Keratinocyte (primary cell): ENCODE measurements around the gene SRRD. TPM values are rescaled to one million over a fixed set of nuclear protein-coding genes. Genes with fewer than 3 reads are reported as not detected.

Source experiments
- DNase-seq: peaks from one replicate; pipeline ENCODE4 v3.0.0-alpha.2; 2011; ENCODE audit warnings: low read depth, missing footprints, low spot score
- FAIRE-seq: peaks from 2 replicates; lab custom pipeline; 2011; peaks lifted over from hg19 to GRCh38; lab: Jason Lieb, UNC
- H2AFZ ChIP-seq: 2 replicates; pipeline ENCODE4 v1.6.0; 2012; ENCODE audit warnings: low read length, control low read depth, inconsistent platforms; ENCODE audit not compliant: control insufficient read depth
- H3K27ac ChIP-seq: 2 replicates; pipeline ENCODE4 v1.5.1; 2011; ENCODE audit warnings: low read length; ENCODE audit not compliant: control insufficient read depth, insufficient read depth
- H3K27me3 ChIP-seq: 3 replicates; pipeline ENCODE4 v1.6.0; 2011; ENCODE audit warnings: low read length; ENCODE audit not compliant: control insufficient read depth, insufficient read depth; ENCODE audit errors: extremely low read depth
- H3K36me3 ChIP-seq, 2 experiments: 2 replicates in 1 of 2; 3 replicates in 1 of 2; pipeline ENCODE4 v1.5.1; 2011; ENCODE audit warnings: low read length in 2 of 2, mild to moderate bottlenecking in 1 of 2; ENCODE audit not compliant: control insufficient read depth in 2 of 2, insufficient read depth in 2 of 2; ENCODE audit errors: extremely low read depth in 1 of 2
- H3K4me1 ChIP-seq: 3 replicates; pipeline ENCODE4 v1.5.1; 2011; ENCODE audit warnings: low read length; ENCODE audit not compliant: control insufficient read depth, insufficient read depth; ENCODE audit errors: extremely low read depth
- H3K4me2 ChIP-seq: 3 replicates; pipeline ENCODE4 v1.6.0; 2011; ENCODE audit warnings: low read depth, low read length; ENCODE audit not compliant: control insufficient read depth, insufficient read depth; ENCODE audit errors: extremely low read depth
- H3K4me3 ChIP-seq, 3 experiments: fragments of 200-600 bp in 1 of 3; sonication (generic) in 1 of 3; 2 replicates in 2 of 3; 3 replicates in 1 of 3; pipeline ENCODE4 v1.5.1; 2011 to 2016; ENCODE audit warnings: low read length in 3 of 3, mild to moderate bottlenecking in 3 of 3, control low read depth in 2 of 3, inconsistent platforms in 1 of 3, low read depth in 1 of 3, mixed read lengths in 1 of 3, mixed run types in 1 of 3, moderate library complexity in 1 of 3; ENCODE audit not compliant: control insufficient read depth in 2 of 3, insufficient read depth in 2 of 3; ENCODE audit errors: extremely low read depth in 1 of 3
- H3K79me2 ChIP-seq: 2 replicates; pipeline ENCODE4 v1.6.0; 2012; ENCODE audit warnings: low read length; ENCODE audit not compliant: control insufficient read depth, insufficient read depth
- H3K9ac ChIP-seq: 3 replicates; pipeline ENCODE4 v1.6.0; 2011; ENCODE audit warnings: low read length; ENCODE audit not compliant: control insufficient read depth, insufficient read depth; ENCODE audit errors: extremely low read depth
- H3K9me1 ChIP-seq: 3 replicates; pipeline ENCODE4 v1.6.0; 2011; ENCODE audit warnings: low read length; ENCODE audit not compliant: control insufficient read depth, insufficient read depth; ENCODE audit errors: extremely low read depth
- H3K9me3 ChIP-seq: 2 replicates; pipeline ENCODE4 v1.5.1; 2012; ENCODE audit warnings: low read depth, low read length; ENCODE audit not compliant: control insufficient read depth
- H4K20me1 ChIP-seq: 3 replicates; pipeline ENCODE4 v1.6.0; 2011; ENCODE audit warnings: low read length; ENCODE audit not compliant: control insufficient read depth, insufficient read depth; ENCODE audit errors: extremely low read depth
- CTCF ChIP-seq, 3 experiments: IDR thresholded peaks in 1 of 3; conservative IDR thresholded peaks in 1 of 3; optimal IDR thresholded peaks in 1 of 3; 2 replicates in 2 of 3; 3 replicates in 1 of 3; pipeline versions ENCODE3 to v1.5.1; 2011; ENCODE audit warnings: low read length in 3 of 3, mild to moderate bottlenecking in 3 of 3, moderate library complexity in 2 of 3, control low read depth in 1 of 3, inconsistent platforms in 1 of 3; ENCODE audit not compliant: insufficient read depth in 2 of 3; ENCODE audit errors: extremely low read depth in 1 of 3
- EZH2 ChIP-seq: IDR thresholded peaks from one replicate; pipeline ENCODE4 v1.6.1; 2012; ENCODE audit warnings: inconsistent platforms, mild to moderate bottlenecking, low read length, moderate library complexity
- dilution Hi-C: fragments of 300-500 bp; cut with MboI; formaldehyde crosslinking; loops from one replicate; pipeline ENCODE4 v1.7.0; 2020; ENCODE audit warnings: low sequenced_read_pairs; ENCODE audit not compliant: extremely low pct_ligation_motif_present
- polyA plus RNA-seq, 5 experiments: library from polyadenylated mRNA; depleted of rRNA in 3 of 5; stranded (reverse) in 3 of 5; stranded (forward) in 1 of 5; unstranded in 1 of 5; fragments of >200 nt; gene quantifications; 1 replicate in 1 of 5; 2 replicates in 3 of 5; 3 replicates in 1 of 5; pipeline versions ENCODE4 v1.2.1 to v1.2.3, GENCODE V29; 2011 to 2012; ENCODE audit warnings: missing spikeins in 2 of 5, low read depth in 1 of 5, low replicate concordance in 1 of 5

Gene SRRD
- polyA plus RNA-seq, 1 donor (not counting 4 experiments of a cell fraction or from before 2014, with no cell fraction given) = 45.0 TPM

- H3K4me2 ChIP-seq = peak overlapping the region; percentile 47
- H3K36me3 ChIP-seq = peaks cover 12 to 70% of the 10 kb centered on the region in 2 experiments
- TF ChIP-seq EZH2 = no peak
- no peak for TF ChIP-seq CTCF (optimal IDR thresholded peaks at IDR 0.05 in 1 of 3, IDR thresholded peaks at IDR 0.05 in 1 of 3, conservative IDR thresholded peaks at IDR 0.05 in 1 of 3; ENCODE audit: extremely low read depth in 1 of 3, insufficient read depth in 2 of 3, low read length in 3 of 3)
- no peaks in the 10 kb centered on the region for H3K79me2 ChIP-seq
- no peak overlapping the region for H3K9ac ChIP-seq
- no peaks in the 10 kb centered on the region for H3K9me3 ChIP-seq
- no peak overlapping the region for H2AFZ ChIP-seq
- H3K27ac ChIP-seq = peak overlapping the region; percentile 53
- no peaks in the 10 kb centered on the region for H3K27me3 ChIP-seq
- peaks cover 44% of the 10 kb centered on the region for H3K4me1 ChIP-seq
- dilution Hi-C loops = no loop called here
- H3K4me3 ChIP-seq = no peak overlapping the region
- no peaks in the 10 kb centered on the region for H4K20me1 ChIP-seq
- no peaks in the 10 kb centered on the region for H3K9me1 ChIP-seq
- FAIRE-seq (peak; percentile 87), DNase-seq (peak; percentile 67)
Observed at GRCh38 chr22:26464312-26464711, 19.4 kb upstream of the SRRD start.

- TF ChIP-seq EZH2 = no peak
- TF ChIP-seq CTCF (optimal IDR thresholded peaks at IDR 0.05 in 1 of 3, IDR thresholded peaks at IDR 0.05 in 1 of 3, conservative IDR thresholded peaks at IDR 0.05 in 1 of 3; ENCODE audit: extremely low read depth in 1 of 3, insufficient read depth in 2 of 3, low read length in 3 of 3) = no peak
- H4K20me1 ChIP-seq = no peaks in the 10 kb centered on the region
- no peaks in the 10 kb centered on the region for H3K9me3 ChIP-seq
- H3K27me3 ChIP-seq = no peaks in the 10 kb centered on the region
- no peaks in the 10 kb centered on the region for H3K79me2 ChIP-seq
- no peak overlapping the region for H3K4me2 ChIP-seq
- H3K4me3 ChIP-seq = no peak overlapping the region
- no peak overlapping the region for H2AFZ ChIP-seq
- FAIRE-seq (no peak), DNase-seq (no peak)
- H3K4me1 ChIP-seq = peaks cover 41% of the 10 kb centered on the region
- peaks cover 2% of the 10 kb centered on the region for H3K9me1 ChIP-seq
- no peak overlapping the region for H3K9ac ChIP-seq
- peaks cover 16 to 80% of the 10 kb centered on the region in 2 experiments for H3K36me3 ChIP-seq
- dilution Hi-C loops = no loop called here
- H3K27ac ChIP-seq = no peak overlapping the region
Observed at GRCh38 chr22:26466196-26466595, 17.5 kb upstream of the SRRD start.
